Measurements from ENCODE around the gene MYORG. TPM values are rescaled to one million over a fixed set of nuclear protein-coding genes. Genes with fewer than 3 reads are reported as not detected.

The MYORG gene
- total RNA-seq, 2 experiments from 2014 or later, result 0.98 to 3.9 TPM

GRCh38 chr9:34409154-34409553, 32.5 kb upstream of the MYORG start:
- POLR2A ChIA-PET, result no interaction called here
- no peak for DNase-seq (ENCODE audit: low spot score)

GRCh38 chr9:34408173-34408572, 31.5 kb upstream of the MYORG start:
- Histone ChIP-seq H4K20me1 (ENCODE audit: insufficient read depth, low read length) (no peaks in the 10 kb centered on the region), H3K9me3 (ENCODE audit: low read length) (no peaks in the 10 kb centered on the region), H3K4me2 (ENCODE audit: low read length) (no peak overlapping the region), H3K27ac (ENCODE audit: low read depth, low read length, poor library complexity, severe bottlenecking) (no peak overlapping the region), H2AFZ (ENCODE audit: low read length) (no peak overlapping the region), H3K36me3 (ENCODE audit: insufficient read depth, low read length) (no peaks in the 10 kb centered on the region), H3K79me2 (ENCODE audit: insufficient read depth, low read depth, low read length) (no peaks in the 10 kb centered on the region), H3K4me1 (ENCODE audit: insufficient read depth, low read length, poor library complexity, severe bottlenecking) (no peaks in the 10 kb centered on the region), H3K9me2 (ENCODE audit: insufficient read depth, low read length) (no peaks in the 10 kb centered on the region), H3K4me3 (ENCODE audit: low read depth, low read length, poor library complexity, severe bottlenecking) (no peak overlapping the region)
- intact Hi-C loops (cut with micrococcal nuclease; ENCODE audit: unreplicated experiment), result loop anchor here (5.0 kb wide), 1 partner anchor 139 kb away; no protein-coding TSS in a partner anchor
- no peak for DNase-seq (ENCODE audit: low spot score)
- no TSS peak for BruUV-seq (replicated peaks)
- CTCF ChIA-PET (ENCODE audit: unreplicated experiment), result no interaction called here
- POLR2A ChIA-PET, result no interaction called here
- no peak for TF ChIP-seq EZH2phosphoT487 (IDR thresholded peaks at IDR 0.05; ENCODE audit: borderline replicate concordance, low read depth, low read length)
- TF ChIP-seq, protein P1, sequence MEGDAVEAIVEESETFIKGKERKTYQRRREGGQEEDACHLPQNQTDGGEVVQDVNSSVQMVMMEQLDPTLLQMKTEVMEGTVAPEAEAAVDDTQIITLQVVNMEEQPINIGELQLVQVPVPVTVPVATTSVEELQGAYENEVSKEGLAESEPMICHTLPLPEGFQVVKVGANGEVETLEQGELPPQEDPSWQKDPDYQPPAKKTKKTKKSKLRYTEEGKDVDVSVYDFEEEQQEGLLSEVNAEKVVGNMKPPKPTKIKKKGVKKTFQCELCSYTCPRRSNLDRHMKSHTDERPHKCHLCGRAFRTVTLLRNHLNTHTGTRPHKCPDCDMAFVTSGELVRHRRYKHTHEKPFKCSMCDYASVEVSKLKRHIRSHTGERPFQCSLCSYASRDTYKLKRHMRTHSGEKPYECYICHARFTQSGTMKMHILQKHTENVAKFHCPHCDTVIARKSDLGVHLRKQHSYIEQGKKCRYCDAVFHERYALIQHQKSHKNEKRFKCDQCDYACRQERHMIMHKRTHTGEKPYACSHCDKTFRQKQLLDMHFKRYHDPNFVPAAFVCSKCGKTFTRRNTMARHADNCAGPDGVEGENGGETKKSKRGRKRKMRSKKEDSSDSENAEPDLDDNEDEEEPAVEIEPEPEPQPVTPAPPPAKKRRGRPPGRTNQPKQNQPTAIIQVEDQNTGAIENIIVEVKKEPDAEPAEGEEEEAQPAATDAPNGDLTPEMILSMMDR (conservative IDR thresholded peaks at IDR 0.05; ENCODE audit: low read length), result no peak

More at GRCh38 chr9:34409154-34409553, 32.5 kb upstream of the MYORG start:
- Histone ChIP-seq H2AFZ (ENCODE audit: low read length) (no peak overlapping the region), H3K4me3 (ENCODE audit: low read depth, low read length, poor library complexity, severe bottlenecking) (no peak overlapping the region), H3K27ac (ENCODE audit: low read depth, low read length, poor library complexity, severe bottlenecking) (no peak overlapping the region), H4K20me1 (ENCODE audit: insufficient read depth, low read length) (no peaks in the 10 kb centered on the region), H3K4me1 (ENCODE audit: insufficient read depth, low read length, poor library complexity, severe bottlenecking) (no peaks in the 10 kb centered on the region), H3K9me2 (ENCODE audit: insufficient read depth, low read length) (no peaks in the 10 kb centered on the region), H3K36me3 (ENCODE audit: insufficient read depth, low read length) (no peaks in the 10 kb centered on the region), H3K4me2 (ENCODE audit: low read length) (no peak overlapping the region), H3K9me3 (ENCODE audit: low read length) (no peaks in the 10 kb centered on the region), H3K79me2 (ENCODE audit: insufficient read depth, low read depth, low read length) (no peaks in the 10 kb centered on the region)
- CTCF ChIA-PET (ENCODE audit: unreplicated experiment), result no interaction called here
- intact Hi-C loops (cut with micrococcal nuclease; ENCODE audit: unreplicated experiment), result loop anchor here (5.0 kb wide), 1 partner anchor 138 kb away; no protein-coding TSS in a partner anchor
- TF ChIP-seq, protein P1 (conservative IDR thresholded peaks at IDR 0.05; ENCODE audit: low read length), result no peak
- no peak for TF ChIP-seq EZH2phosphoT487 (IDR thresholded peaks at IDR 0.05; ENCODE audit: borderline replicate concordance, low read depth, low read length)
- BruUV-seq (replicated peaks), result no TSS peak

GRCh38 chr9:34406219-34406618, 29.5 kb upstream of the MYORG start:
- BruUV-seq (replicated peaks), result no TSS peak
- no peaks in the 10 kb centered on the region for H3K4me1 ChIP-seq (ENCODE audit: insufficient read depth, low read length, poor library complexity, severe bottlenecking)
- no peaks in the 10 kb centered on the region for H3K79me2 ChIP-seq (ENCODE audit: insufficient read depth, low read depth, low read length)
- TF ChIP-seq EZH2phosphoT487 (IDR thresholded peaks at IDR 0.05; ENCODE audit: borderline replicate concordance, low read depth, low read length), result no peak
- TF ChIP-seq, protein P1 (conservative IDR thresholded peaks at IDR 0.05; ENCODE audit: low read length), result no peak
- H2AFZ ChIP-seq (ENCODE audit: low read length), result no peak overlapping the region
- no peaks in the 10 kb centered on the region for H4K20me1 ChIP-seq (ENCODE audit: insufficient read depth, low read length)
- CTCF ChIA-PET (ENCODE audit: unreplicated experiment), result no interaction called here
- no peak overlapping the region for H3K4me2 ChIP-seq (ENCODE audit: low read length)
- intact Hi-C loops (cut with micrococcal nuclease; ENCODE audit: unreplicated experiment), result loop anchor here (5.0 kb wide), 1 partner anchor 141 kb away; no protein-coding TSS in a partner anchor
- no peaks in the 10 kb centered on the region for H3K36me3 ChIP-seq (ENCODE audit: insufficient read depth, low read length)
- POLR2A ChIA-PET, result no interaction called here
- no peak for DNase-seq (ENCODE audit: low spot score)
- H3K4me3 ChIP-seq (ENCODE audit: low read depth, low read length, poor library complexity, severe bottlenecking), result no peak overlapping the region
- H3K9me2 ChIP-seq (ENCODE audit: insufficient read depth, low read length), result no peaks in the 10 kb centered on the region
- H3K27ac ChIP-seq (ENCODE audit: low read depth, low read length, poor library complexity, severe bottlenecking), result no peak overlapping the region
- no peaks in the 10 kb centered on the region for H3K9me3 ChIP-seq (ENCODE audit: low read length)
